Measurements from ENCODE around the gene PRDM16.

DNA sequence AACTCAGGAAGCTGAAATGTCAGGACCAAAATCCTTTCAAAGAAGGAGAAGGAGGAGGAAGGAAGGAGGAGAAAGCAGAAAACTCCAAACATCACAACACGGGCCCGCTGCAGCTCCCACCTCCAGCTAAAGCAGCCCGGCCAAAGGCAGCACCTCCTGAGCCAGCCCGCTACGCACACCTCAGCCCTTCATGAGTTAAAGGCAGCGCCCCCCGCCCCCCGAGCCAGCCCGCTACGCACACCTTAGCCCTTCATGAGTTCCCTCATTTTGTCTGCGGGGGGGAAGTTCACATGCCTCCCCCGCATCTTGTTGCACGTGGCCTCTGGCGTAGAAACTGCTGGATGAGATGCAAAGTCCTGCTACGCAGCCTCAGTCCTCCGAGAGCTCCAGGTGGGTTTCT, 294.8 kb downstream of the PRDM16 start:
- TF ChIP-seq POLR2A (IDR thresholded peaks at IDR 0.05), result no peak
- TF ChIP-seq, protein P1, sequence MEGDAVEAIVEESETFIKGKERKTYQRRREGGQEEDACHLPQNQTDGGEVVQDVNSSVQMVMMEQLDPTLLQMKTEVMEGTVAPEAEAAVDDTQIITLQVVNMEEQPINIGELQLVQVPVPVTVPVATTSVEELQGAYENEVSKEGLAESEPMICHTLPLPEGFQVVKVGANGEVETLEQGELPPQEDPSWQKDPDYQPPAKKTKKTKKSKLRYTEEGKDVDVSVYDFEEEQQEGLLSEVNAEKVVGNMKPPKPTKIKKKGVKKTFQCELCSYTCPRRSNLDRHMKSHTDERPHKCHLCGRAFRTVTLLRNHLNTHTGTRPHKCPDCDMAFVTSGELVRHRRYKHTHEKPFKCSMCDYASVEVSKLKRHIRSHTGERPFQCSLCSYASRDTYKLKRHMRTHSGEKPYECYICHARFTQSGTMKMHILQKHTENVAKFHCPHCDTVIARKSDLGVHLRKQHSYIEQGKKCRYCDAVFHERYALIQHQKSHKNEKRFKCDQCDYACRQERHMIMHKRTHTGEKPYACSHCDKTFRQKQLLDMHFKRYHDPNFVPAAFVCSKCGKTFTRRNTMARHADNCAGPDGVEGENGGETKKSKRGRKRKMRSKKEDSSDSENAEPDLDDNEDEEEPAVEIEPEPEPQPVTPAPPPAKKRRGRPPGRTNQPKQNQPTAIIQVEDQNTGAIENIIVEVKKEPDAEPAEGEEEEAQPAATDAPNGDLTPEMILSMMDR (IDR thresholded peaks at IDR 0.05), result no peak
